ENCODE data around the gene TCF4.

TCF4 gene

GRCh38 chr18:55338978-55339650 lies 248.9 kb downstream of the TCF4 start:
- no peak for TF ChIP-seq CTCF (IDR thresholded peaks at IDR 0.05; ENCODE audit: low read depth, low read length, missing control alignments)
- H3K4me3 ChIP-seq (ENCODE audit: low read depth, low read length), result no peak overlapping the region
- DNase-seq (ENCODE audit: low read depth), result no peak

- no peak for TF ChIP-seq CTCF (IDR thresholded peaks at IDR 0.05; ENCODE audit: low read depth, low read length, missing control alignments)
- DNase-seq (ENCODE audit: low read depth), result no peak
- no peak overlapping the region for H3K4me3 ChIP-seq (ENCODE audit: low read depth, low read length)
Observed at GRCh38 chr18:55337908-55338521, 250.0 kb downstream of the TCF4 start.

- DNase-seq (ENCODE audit: low read depth), result no peak
- H3K4me3 ChIP-seq (ENCODE audit: low read depth, low read length), result no peak overlapping the region
Observed at GRCh38 chr18:55337138-55337537, 250.9 kb downstream of the TCF4 start.

GRCh38 chr18:55336438-55337100 lies 251.4 kb downstream of the TCF4 start:
- no peak for DNase-seq (ENCODE audit: low read depth)
- H3K4me3 ChIP-seq (ENCODE audit: low read depth, low read length), result no peak overlapping the region
- TF ChIP-seq CTCF (IDR thresholded peaks at IDR 0.05; ENCODE audit: low read depth, low read length, missing control alignments), result no peak

More at GRCh38 chr18:55337138-55337537, 250.9 kb downstream of the TCF4 start:
- no peak for TF ChIP-seq CTCF (IDR thresholded peaks at IDR 0.05; ENCODE audit: low read depth, low read length, missing control alignments)

- no peak for TF ChIP-seq CTCF (IDR thresholded peaks at IDR 0.05; ENCODE audit: low read depth, low read length, missing control alignments)
- no peak for DNase-seq (ENCODE audit: low read depth)
- H3K4me3 ChIP-seq (ENCODE audit: low read depth, low read length), result no peak overlapping the region
Observed at GRCh38 chr18:55334875-55335274, 253.1 kb downstream of the TCF4 start.

DNA sequence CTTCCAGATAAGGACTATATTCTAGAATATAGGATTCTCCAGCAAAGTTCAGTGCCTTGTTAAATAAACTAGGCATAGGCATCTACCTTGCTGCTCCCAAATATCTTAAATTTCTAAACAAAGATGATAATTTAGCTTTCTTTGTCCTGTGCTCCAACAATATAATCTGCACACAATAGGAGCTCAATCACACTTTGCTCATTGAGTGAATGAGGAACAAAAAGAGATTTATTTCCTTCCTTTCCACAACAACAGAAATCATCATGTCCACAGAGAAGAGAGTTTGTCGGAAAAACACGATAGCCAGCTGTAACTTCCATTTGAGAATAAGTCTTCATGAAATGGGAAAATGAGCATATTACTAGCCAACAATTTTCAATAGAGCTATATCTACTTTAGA lies 256.7 kb downstream of the TCF4 start:
- H3K4me3 ChIP-seq (ENCODE audit: low read depth, low read length), result no peak overlapping the region
- no peak for DNase-seq (ENCODE audit: low read depth)
- TF ChIP-seq CTCF (IDR thresholded peaks at IDR 0.05; ENCODE audit: low read depth, low read length, missing control alignments), result no peak
